Endothelial cell of umbilical vein (primary cell): ENCODE results near the gene TNRC6B.

Experiments
- POLR2A ChIP-seq: IDR thresholded peaks from 2 replicates; pipeline ENCODE4 v1.6.1; 2012; ENCODE audit warnings: low read depth, mild to moderate bottlenecking, control low read depth, low read length
- TF ChIP-seq, protein P1 (sequence below), 2 donors: IDR thresholded peaks; 1 replicate in 1 of 2; 2 replicates in 1 of 2; pipeline ENCODE4 v1.5.1; 2011; ENCODE audit warnings: low read length in 2 of 2, mild to moderate bottlenecking in 2 of 2, moderate library complexity in 2 of 2, control low read depth in 1 of 2, inconsistent platforms in 1 of 2, low read depth in 1 of 2; ENCODE audit not compliant: insufficient read depth in 1 of 2; ENCODE audit errors: extremely low read depth in 1 of 2
- TF ChIP-seq, protein P2 (sequence below): IDR thresholded peaks from 2 replicates; pipeline ENCODE4 v1.6.1; 2011; ENCODE audit not compliant: insufficient read depth, insufficient read length

- TF ChIP-seq POLR2A = no peak
- TF ChIP-seq, protein P1, sequence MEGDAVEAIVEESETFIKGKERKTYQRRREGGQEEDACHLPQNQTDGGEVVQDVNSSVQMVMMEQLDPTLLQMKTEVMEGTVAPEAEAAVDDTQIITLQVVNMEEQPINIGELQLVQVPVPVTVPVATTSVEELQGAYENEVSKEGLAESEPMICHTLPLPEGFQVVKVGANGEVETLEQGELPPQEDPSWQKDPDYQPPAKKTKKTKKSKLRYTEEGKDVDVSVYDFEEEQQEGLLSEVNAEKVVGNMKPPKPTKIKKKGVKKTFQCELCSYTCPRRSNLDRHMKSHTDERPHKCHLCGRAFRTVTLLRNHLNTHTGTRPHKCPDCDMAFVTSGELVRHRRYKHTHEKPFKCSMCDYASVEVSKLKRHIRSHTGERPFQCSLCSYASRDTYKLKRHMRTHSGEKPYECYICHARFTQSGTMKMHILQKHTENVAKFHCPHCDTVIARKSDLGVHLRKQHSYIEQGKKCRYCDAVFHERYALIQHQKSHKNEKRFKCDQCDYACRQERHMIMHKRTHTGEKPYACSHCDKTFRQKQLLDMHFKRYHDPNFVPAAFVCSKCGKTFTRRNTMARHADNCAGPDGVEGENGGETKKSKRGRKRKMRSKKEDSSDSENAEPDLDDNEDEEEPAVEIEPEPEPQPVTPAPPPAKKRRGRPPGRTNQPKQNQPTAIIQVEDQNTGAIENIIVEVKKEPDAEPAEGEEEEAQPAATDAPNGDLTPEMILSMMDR (IDR thresholded peaks at IDR 0.05; ENCODE audit: extremely low read depth in 1 of 2, insufficient read depth in 1 of 2, low read depth in 1 of 2, low read length in 2 of 2) = no peak
- TF ChIP-seq, protein P2, sequence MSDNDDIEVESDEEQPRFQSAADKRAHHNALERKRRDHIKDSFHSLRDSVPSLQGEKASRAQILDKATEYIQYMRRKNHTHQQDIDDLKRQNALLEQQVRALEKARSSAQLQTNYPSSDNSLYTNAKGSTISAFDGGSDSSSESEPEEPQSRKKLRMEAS = no peak
Observed at GRCh38 chr22:40220316-40221054, 42.8 kb downstream of the TNRC6B start.
